Heart right ventricle (tissue), 16 donors: ENCODE measurements around the gene KRT1. TPM values are rescaled to one million over a fixed set of nuclear protein-coding genes. Genes with fewer than 3 reads are reported as not detected.

ENCODE experiments used
- ATAC-seq, 8 donors: fragments of 200-7000 bp; cut with Tn5 transposase; one replicate each; pipeline ENCODE4 v1.9.1; 2020; ENCODE audit warnings: mild to moderate bottlenecking in 8 of 8, moderate library complexity in 8 of 8, moderate number of reproducible peaks in 1 of 8
- DNase-seq, 2 donors: peaks; one replicate each; pipeline ENCODE4 v3.0.0-alpha.2; 2020
- H3K27ac ChIP-seq, 10 donors: fragments of 200-600 bp; sonication (generic) in 2 of 10; one replicate each; pipeline versions ENCODE4 v1.5.0 to v1.8.0; 2020 to 2022; ENCODE audit warnings: mild to moderate bottlenecking in 3 of 10
- H3K27me3 ChIP-seq, 7 donors: fragments of 200-600 bp; one replicate each; pipeline ENCODE4 v1.8.0; 2021 to 2022; ENCODE audit warnings: mild to moderate bottlenecking in 2 of 7
- H3K36me3 ChIP-seq, 9 donors: fragments of 200-600 bp; sonication (generic) in 1 of 9; one replicate each; pipeline versions ENCODE4 v1.5.0 to v1.8.0; 2020 to 2022; ENCODE audit warnings: mild to moderate bottlenecking in 2 of 9
- H3K4me1 ChIP-seq, 9 donors: fragments of 200-600 bp; sonication (generic) in 1 of 9; one replicate each; pipeline versions ENCODE4 v1.5.0 to v1.8.0; 2020 to 2022; ENCODE audit warnings: mild to moderate bottlenecking in 4 of 9
- H3K4me3 ChIP-seq, 10 donors: fragments of 200-600 bp; sonication (generic) in 2 of 10; one replicate each; pipeline versions ENCODE4 v1.5.0 to v1.8.0; 2020 to 2022; ENCODE audit warnings: mild to moderate bottlenecking in 7 of 10, moderate library complexity in 2 of 10
- H3K9me3 ChIP-seq, 11 donors: fragments of 200-600 bp in 10 of 11; sonication (generic) in 2 of 11; one replicate each; pipeline versions ENCODE4 v1.5.0 to v1.8.0; 2013 to 2022; ENCODE audit warnings: mild to moderate bottlenecking in 2 of 11, control low read depth in 1 of 11, moderate library complexity in 1 of 11
- CTCF ChIP-seq, 9 donors: fragments of 200-600 bp; sonication (generic) in 2 of 9; IDR thresholded peaks; one replicate each; pipeline versions ENCODE4 v1.5.0 to v1.8.0; 2021 to 2022; ENCODE audit warnings: antibody characterized with exemption in 9 of 9, mild to moderate bottlenecking in 5 of 9, moderate library complexity in 1 of 9
- WGBS, 2 donors: extraction: QIAGEN DNeasy Blood & Tissue Kit; methylation state at CpG; one replicate each; pipeline ENCODE4 v1.1.7; 2013; ENCODE audit warnings: inconsistent platforms in 1 of 2; 5-methylcytosine and 5-hydroxymethylcytosine counted together
- intact Hi-C, 10 donors: fragments of 100-400 bp; cut with DNase I; formaldehyde crosslinking; loops; one replicate each; pipeline versions ENCODE4 v1.11.1 to v1.14.2; 2022
- polyA plus RNA-seq, 2 donors: library from polyadenylated mRNA; stranded (reverse); fragments of 200-250 nt; gene quantifications; one replicate each; pipeline ENCODE4 v1.2.3, GENCODE V29; 2013
- total RNA-seq, 10 donors: library from RNA; stranded (reverse); fragmentation: NEBNext Ultra II Directional in 3 of 10; extraction: Animal tissue kit (Norgen Biotek cat#: 25700) in 3 of 10; gene quantifications; one replicate each; pipeline versions ENCODE4 v1.2.1 to v1.2.4, GENCODE V29; 2021 to 2023
- donor health status: Arrhythmogenic right ventricular cardiomyopathy.
- donor health status: ischemic (EF 13 %, LVEDD 7.1; RV severe dilation, severe dysfunction).
- donor health status: healthy with polysubstance abuse.
- donor health status: DM: no; HTN: yes; CAD: no.
- donor health status: DM: no; HTN: no; CAD: no.
- donor health status: ischemic (EF 25% LVEDD 6.9; RV normal size, moderate dysfunction).
- donor health status: ischemic (EF 25% LVEDD 5.7; RV mildly dilated, moderate dysfunction).
- donor health status: healthy.
- donor health status: DM: yes; HTN: yes; CAD: no.
- donor health status: Ischemic cardiomyopathy.
- donor health status: ischemic (EF 35%, LVEDD 5.7; RV mildly dilated, moderate dysfunction).
- donor health status: nonischemic (EF 11% LVEDD 7.7; RV severe dilation, severe dysfunction).
- donor health status: DM: yes; HTN: yes; CAD: no.
- donor health status: PGD.
- donor health status: ischemic (EF 29% LVEDD 5.4; RV normal size, mild dysfunction).
- donor health status: nonischemic (EF 23%, LVEDD 6.1; RV moderate dilation, normal function).

KRT1 gene
- total and polyA plus RNA-seq, 12 donors = not detected

GRCh38 chr12:52630008-52630500, 50.2 kb downstream of the KRT1 start:
- ATAC-seq = no peak
- TF ChIP-seq CTCF (IDR thresholded peaks at IDR 0.05) = no peak

GRCh38 chr12:52629281-52630007, 50.8 kb downstream of the KRT1 start:
- ATAC-seq (no peak), DNase-seq (no peak)
- WGBS, 2 donors = 82 to 86% methylated on average over 12 of the region's 12 CpGs

More at GRCh38 chr12:52630008-52630500, 50.2 kb downstream of the KRT1 start:
- Histone ChIP-seq H3K27me3 (peaks cover 0 to 51% (median 0%) of the 10 kb centered on the region in 7 donors), H3K4me1 (peaks cover 0 to 2% (median 0%) of the 10 kb centered on the region in 9 donors), H3K27ac (no peak overlapping the region), H3K4me3 (no peak overlapping the region), H3K36me3 (no peaks in the 10 kb centered on the region), H3K9me3 (no peaks in the 10 kb centered on the region)
- WGBS, 2 donors = 70 to 73% methylated on average over 7 of the region's 7 CpGs
- DNase-seq = no peak
- intact Hi-C loops = no loop called here

GRCh38 chr12:52628841-52629240, 51.4 kb downstream of the KRT1 start:
- Histone ChIP-seq H3K9me3 (peaks cover 0 to 3% (median 0%) of the 10 kb centered on the region in 11 donors), H3K27me3 (peaks cover 0 to 51% (median 0%) of the 10 kb centered on the region in 7 donors), H3K36me3 (no peaks in the 10 kb centered on the region), H3K27ac (no peak overlapping the region), H3K4me3 (no peak overlapping the region), H3K4me1 (no peaks in the 10 kb centered on the region)
- no peak for DNase-seq
- intact Hi-C loops = no loop called here
- TF ChIP-seq CTCF (IDR thresholded peaks at IDR 0.05) = no peak
- ATAC-seq = no peak
- 82% methylated on average over 2 of the region's 2 CpGs for WGBS, 2 donors

More at GRCh38 chr12:52629281-52630007, 50.8 kb downstream of the KRT1 start:
- no peak overlapping the region for H3K4me3 ChIP-seq
- no peak for TF ChIP-seq CTCF (IDR thresholded peaks at IDR 0.05)
- no peaks in the 10 kb centered on the region for H3K9me3 ChIP-seq
- intact Hi-C loops = no loop called here
- H3K27me3 ChIP-seq = peaks cover 0 to 51% (median 0%) of the 10 kb centered on the region in 7 donors
- H3K27ac ChIP-seq = no peak overlapping the region
- H3K36me3 ChIP-seq = no peaks in the 10 kb centered on the region
- H3K4me1 ChIP-seq = peaks cover 0 to under 1% (median 0%) of the 10 kb centered on the region in 9 donors

- Histone ChIP-seq H3K36me3 (no peaks in the 10 kb centered on the region), H3K4me1 (no peaks in the 10 kb centered on the region), H3K27ac (no peak overlapping the region), H3K27me3 (peaks cover 0 to 51% (median 0%) of the 10 kb centered on the region in 7 donors), H3K4me3 (no peak overlapping the region), H3K9me3 (peaks cover 0 to 8% (median 0%) of the 10 kb centered on the region in 11 donors)
- WGBS, 2 donors = 74 to 83% methylated on average over 4 of the region's 4 CpGs
- TF ChIP-seq CTCF (IDR thresholded peaks at IDR 0.05) = no peak
- no peak for ATAC-seq
- DNase-seq = no peak
- intact Hi-C loops = no loop called here
These were observed 52.1 kb downstream of the KRT1 start for GRCh38 chr12:52628111-52628507.
